Activated CD8-positive, alpha-beta T cell treated with anti-CD3 and anti-CD28 coated beads for 36 hours (primary cell): ENCODE data around the gene BCL7A. TPM values are rescaled to one million over a fixed set of nuclear protein-coding genes. Genes with fewer than 3 reads are reported as not detected.
"Not testable (repeated sequence)": the region's sequence is repeated elsewhere in the genome, so short reads cannot be mapped to it uniquely, and the experiment has no call there.

ENCODE experiments used
- ATAC-seq: fragments of 200-7000 bp; cut with Tn5 transposase; one replicate; pipeline ENCODE4 v1.10.0; 2021; ENCODE audit warnings: mild to moderate bottlenecking, moderate library complexity
- CTCF ChIA-PET: fragments of 350-600 bp; sonication (Branson Sonifier 250); formaldehyde crosslinking; loops from one replicate; lab custom pipeline; 2021; ENCODE audit warnings: antibody characterized with exemption; lab: Charles Lee
- POLR2A ChIA-PET: fragments of 350-600 bp; sonication (Branson Sonifier 250); formaldehyde crosslinking; loops from one replicate; lab custom pipeline; 2021; ENCODE audit warnings: antibody characterized with exemption; lab: Charles Lee
- DNase-seq: peaks from one replicate; pipeline ENCODE4 v3.0.0-alpha.2; 2020
- H3K27ac Mint-ChIP-seq: one replicate; pipeline ENCODE4 v1.8.0; 2021; ENCODE audit warnings: mild to moderate bottlenecking, mixed read lengths
- H3K27me3 Mint-ChIP-seq: one replicate; pipeline ENCODE4 v1.8.0; 2021; ENCODE audit warnings: mixed read lengths
- H3K36me3 Mint-ChIP-seq: one replicate; pipeline ENCODE4 v1.8.0; 2021; ENCODE audit warnings: low read depth, mixed read lengths
- H3K4me1 Mint-ChIP-seq: one replicate; pipeline ENCODE4 v1.8.0; 2021; ENCODE audit warnings: low read depth, mixed read lengths
- H3K4me3 Mint-ChIP-seq: one replicate; pipeline ENCODE4 v1.8.0; 2021; ENCODE audit warnings: mild to moderate bottlenecking, moderate library complexity, mixed read lengths
- H3K9me3 Mint-ChIP-seq: one replicate; pipeline ENCODE4 v1.8.0; 2021; ENCODE audit warnings: mixed read lengths
- CTCF ChIP-seq: fragments of 200-600 bp; IDR thresholded peaks from one replicate; pipeline ENCODE4 v1.8.0; 2022; ENCODE audit warnings: antibody characterized with exemption, mild to moderate bottlenecking
- intact Hi-C: fragments of 100-400 bp; cut with micrococcal nuclease; formaldehyde crosslinking; loops from one replicate; pipeline ENCODE4 v1.10.0; 2022
- total RNA-seq, 2 experiments: library from RNA; stranded (reverse); gene quantifications; one replicate each; pipeline ENCODE4 v1.2.3, GENCODE V29; 2021

The BCL7A gene
- total RNA-seq, 2 experiments from 2014 or later: 6.7 to 7.3 TPM

- no peak for TF ChIP-seq CTCF
- Mint-ChIP-seq H3K27ac (peak overlapping the region; percentile 52), H3K9me3 (peaks cover 1% of the 10 kb centered on the region), H3K27me3 (no peaks in the 10 kb centered on the region), H3K36me3 (peaks cover 17% of the 10 kb centered on the region), H3K4me3 (no peak overlapping the region), H3K4me1 (peaks cover 79% of the 10 kb centered on the region)
- intact Hi-C loops: no loop called here
- ChIA-PET POLR2A (interaction anchor here (0.9 to 1.0 kb wide), 2 partner anchors 16 to 20 kb away, joined by 3 read pairs; no protein-coding TSS in a partner anchor), CTCF (interaction anchor here (2.9 to 9.3 kb wide), 2 partner anchors 15 to 21 kb away, joined by 15 to 53 read pairs; no protein-coding TSS in a partner anchor)
- DNase-seq (no peak), ATAC-seq (no peak)
Observed at GRCh38 chr12:122102331-122102730, 80.6 kb downstream of the BCL7A start.

- Mint-ChIP-seq H3K4me3 (peak overlapping the region; percentile 58), H3K9me3 (peaks cover 1% of the 10 kb centered on the region), H3K36me3 (peaks cover 26% of the 10 kb centered on the region), H3K4me1 (peaks cover 78% of the 10 kb centered on the region), H3K27me3 (no peaks in the 10 kb centered on the region), H3K27ac (peak overlapping the region; percentile 84)
- intact Hi-C loops: no loop called here
- ChIA-PET POLR2A (interaction anchor here (1.2 to 1.5 kb wide), 3 partner anchors 15 to 98 kb away, joined by 3 to 4 read pairs (median 3); partner anchors contain the start of gene B3GNT4), CTCF (interaction anchor here (1.6 to 3.1 kb wide), 4 partner anchors 17 to 29 kb away, joined by 5 to 14 read pairs (median 9); no protein-coding TSS in a partner anchor)
- ATAC-seq (peak; percentile 65), DNase-seq (peak; percentile 79)
- no peak for TF ChIP-seq CTCF
Observed at GRCh38 chr12:122104844-122105243, 83.2 kb downstream of the BCL7A start.

- H3K9me3 Mint-ChIP-seq: not testable (repeated sequence)
Observed at GRCh38 chr12:122105496-122105895, 83.8 kb downstream of the BCL7A start.

GRCh38 chr12:122106843-122107242, 85.2 kb downstream of the BCL7A start:
- no peak overlapping the region for H3K27ac Mint-ChIP-seq

More at GRCh38 chr12:122105496-122105895, 83.8 kb downstream of the BCL7A start:
- intact Hi-C loops, H3K27me3 Mint-ChIP-seq, DNase-seq, ATAC-seq: not testable (repeated sequence)
- ChIA-PET CTCF (interaction anchor here (1.0 to 3.1 kb wide), 6 partner anchors 10 to 51 kb away, joined by 3 to 14 read pairs (median 5); no protein-coding TSS in a partner anchor), POLR2A (interaction anchor here (0.7 to 2.5 kb wide), 6 partner anchors 10 to 97 kb away, joined by 3 to 11 read pairs (median 4); partner anchors contain the start of gene B3GNT4)
- Mint-ChIP-seq H3K4me3 (peak overlapping the region; percentile 58), H3K4me1 (peaks cover 75% of the 10 kb centered on the region), H3K36me3 (peaks cover 26% of the 10 kb centered on the region), H3K27ac (peak overlapping the region; percentile 68)

GRCh38 chr12:122107261-122107660, 85.6 kb downstream of the BCL7A start:
- ATAC-seq (no peak), DNase-seq (no peak)
- ChIA-PET CTCF (interaction anchor here (0.8 to 3.4 kb wide), 7 partner anchors 9 to 53 kb away, joined by 3 to 14 read pairs (median 11); no protein-coding TSS in a partner anchor), POLR2A (interaction anchor here (0.9 to 3.7 kb wide), 5 partner anchors 9 to 28 kb away, joined by 5 to 16 read pairs (median 6); partner anchors contain the start of gene MLXIP)
- Mint-ChIP-seq H3K4me1 (peaks cover 73% of the 10 kb centered on the region), H3K4me3 (no peak overlapping the region), H3K27me3 (no peaks in the 10 kb centered on the region), H3K9me3 (peaks cover 1% of the 10 kb centered on the region), H3K27ac (peak overlapping the region; percentile 88), H3K36me3 (peaks cover 21% of the 10 kb centered on the region)
- intact Hi-C loops: no loop called here
- no peak for TF ChIP-seq CTCF

More at GRCh38 chr12:122106843-122107242, 85.2 kb downstream of the BCL7A start:
- intact Hi-C loops: no loop called here
- Mint-ChIP-seq H3K27me3 (no peaks in the 10 kb centered on the region), H3K4me3 (no peak overlapping the region), H3K9me3 (peaks cover 1% of the 10 kb centered on the region), H3K36me3 (peaks cover 22% of the 10 kb centered on the region), H3K4me1 (peaks cover 72% of the 10 kb centered on the region)
- no peak for TF ChIP-seq CTCF
- CTCF ChIA-PET: interaction anchor here (0.8 to 3.4 kb wide), 7 partner anchors 9 to 52 kb away, joined by 3 to 14 read pairs (median 11); no protein-coding TSS in a partner anchor
- no peak for ATAC-seq
- POLR2A ChIA-PET: interaction anchor here (0.9 to 3.7 kb wide), 5 partner anchors 9 to 28 kb away, joined by 5 to 16 read pairs (median 6); partner anchors contain the start of gene MLXIP
- DNase-seq: no peak
